Kidney epithelial cell (primary cell): ENCODE data around the gene SSX4B. TPM values are rescaled to one million over a fixed set of nuclear protein-coding genes. Genes with fewer than 3 reads are reported as not detected.
"Not testable (repeated sequence)": the region's sequence is repeated elsewhere in the genome, so short reads cannot be mapped to it uniquely, and the experiment has no call there.

Experiments
- DNase-seq: peaks from one replicate; pipeline ENCODE4 v3.0.0-alpha.2; 2010; ENCODE audit warnings: low read depth
- H3K27me3 ChIP-seq: 2 replicates; pipeline ENCODE4 v1.6.0; 2011; ENCODE audit warnings: low read length; ENCODE audit not compliant: control insufficient read depth, insufficient read depth
- H3K36me3 ChIP-seq: 2 replicates; pipeline ENCODE4 v1.5.1; 2011; ENCODE audit warnings: low read length; ENCODE audit not compliant: control insufficient read depth, insufficient read depth
- H3K4me3 ChIP-seq: 2 replicates; pipeline ENCODE4 v1.5.1; 2011; ENCODE audit warnings: low read depth, mild to moderate bottlenecking, control low read depth, low read length
- total RNA-seq: library from RNA; depleted of rRNA; stranded (reverse); fragments of >200 nt; gene quantifications from 2 replicates; pipeline ENCODE4 v1.2.3, GENCODE V29; 2015
- TF ChIP-seq, protein P1 (sequence below): IDR thresholded peaks from 2 replicates; pipeline ENCODE4 v1.5.1; 2011; ENCODE audit warnings: mild to moderate bottlenecking, moderate library complexity, low read length, control low read depth, inconsistent platforms; ENCODE audit not compliant: insufficient read depth, poor library complexity, severe bottlenecking

Gene SSX4B
- total RNA-seq, 1 donor from 2014 or later, result not detected

DNA sequence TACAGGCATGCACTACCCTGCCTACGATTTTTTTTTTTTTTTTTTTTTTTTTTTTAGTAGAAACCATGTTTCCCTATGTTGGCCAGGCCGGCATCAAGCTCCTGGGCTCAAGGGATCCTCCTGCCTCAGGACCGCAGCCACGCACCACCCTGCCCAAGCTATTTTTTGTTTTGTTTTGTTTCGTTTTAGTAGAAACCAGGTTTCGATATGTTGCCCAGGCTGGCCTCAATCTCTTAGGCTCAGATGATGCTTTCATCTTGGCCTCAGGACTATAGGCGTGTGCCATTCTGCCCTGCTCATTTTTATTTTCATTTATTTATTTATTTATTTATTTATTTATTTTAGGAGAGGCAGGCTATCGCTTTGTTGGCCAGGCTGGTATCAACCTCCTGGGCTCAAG is 54.1 kb downstream of the SSX4B start:
- no peak overlapping the region for H3K4me3 ChIP-seq
- H3K36me3 ChIP-seq, result no peaks in the 10 kb centered on the region
- H3K27me3 ChIP-seq, result no peaks in the 10 kb centered on the region
- TF ChIP-seq, protein P1, sequence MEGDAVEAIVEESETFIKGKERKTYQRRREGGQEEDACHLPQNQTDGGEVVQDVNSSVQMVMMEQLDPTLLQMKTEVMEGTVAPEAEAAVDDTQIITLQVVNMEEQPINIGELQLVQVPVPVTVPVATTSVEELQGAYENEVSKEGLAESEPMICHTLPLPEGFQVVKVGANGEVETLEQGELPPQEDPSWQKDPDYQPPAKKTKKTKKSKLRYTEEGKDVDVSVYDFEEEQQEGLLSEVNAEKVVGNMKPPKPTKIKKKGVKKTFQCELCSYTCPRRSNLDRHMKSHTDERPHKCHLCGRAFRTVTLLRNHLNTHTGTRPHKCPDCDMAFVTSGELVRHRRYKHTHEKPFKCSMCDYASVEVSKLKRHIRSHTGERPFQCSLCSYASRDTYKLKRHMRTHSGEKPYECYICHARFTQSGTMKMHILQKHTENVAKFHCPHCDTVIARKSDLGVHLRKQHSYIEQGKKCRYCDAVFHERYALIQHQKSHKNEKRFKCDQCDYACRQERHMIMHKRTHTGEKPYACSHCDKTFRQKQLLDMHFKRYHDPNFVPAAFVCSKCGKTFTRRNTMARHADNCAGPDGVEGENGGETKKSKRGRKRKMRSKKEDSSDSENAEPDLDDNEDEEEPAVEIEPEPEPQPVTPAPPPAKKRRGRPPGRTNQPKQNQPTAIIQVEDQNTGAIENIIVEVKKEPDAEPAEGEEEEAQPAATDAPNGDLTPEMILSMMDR, result no peak
- no peak for DNase-seq

- not testable (repeated sequence) for H3K27me3 ChIP-seq, H3K36me3 ChIP-seq, DNase-seq, H3K4me3 ChIP-seq
Measured at GRCh38 chrX:48356315-48357094, 55.3 kb downstream of the SSX4B start, which contains the start of gene SSX3. SSX3 (minus strand) TSS chrX:48356703; CDS start chrX:48355249, 1,454 bp downstream.

Other genes starting within 250 kb of the SSX4B start
- not detected in 2 replicates for gene SSX5, start 215.2 kb downstream of the SSX4B start, total RNA-seq
- gene SSX1, start 156.6 kb downstream of the SSX4B start, total RNA-seq, result not detected in 2 replicates
- gene SSX3, start 55.3 kb downstream of the SSX4B start, total RNA-seq, result not detected in 2 replicates
- gene SSX4, start 28.4 kb downstream of the SSX4B start, total RNA-seq, result not detected in 2 replicates
- gene SLC38A5, start 58.3 kb upstream of the SSX4B start, total RNA-seq, result 28.3 and 32.8 TPM in 2 replicates
- gene FTSJ1, start 64.2 kb upstream of the SSX4B start, total RNA-seq, result 80.3 and 91.4 TPM in 2 replicates
- 12.7 and 14.5 TPM in 2 replicates for gene PORCN, start 97.0 kb upstream of the SSX4B start, total RNA-seq
- gene EBP, start 109.8 kb upstream of the SSX4B start, total RNA-seq, result 40.2 and 72.5 TPM in 2 replicates
- 6.6 and 10.4 TPM in 2 replicates for gene TBC1D25, start 127.8 kb upstream of the SSX4B start, total RNA-seq
- 264 and 285 TPM in 2 replicates for gene RBM3, start 162.5 kb upstream of the SSX4B start, total RNA-seq
- 117 and 122 TPM in 2 replicates for gene WDR13, start 185.5 kb upstream of the SSX4B start, total RNA-seq